K562 (cell line): ENCODE results near the gene SLC8A2. TPM values are rescaled to one million over a fixed set of nuclear protein-coding genes. Genes with fewer than 3 reads are reported as not detected.

Source experiments
- ATAC-seq: fragments of 200-7000 bp; cut with Tn5 transposase; 3 replicates; pipeline ENCODE4 v1.9.1; 2020; ENCODE audit warnings: moderate library complexity
- BruUV-seq: library from RNA; stranded (reverse); fragments of 400-500 nt; replicated peaks from 2 replicates; lab custom pipeline; 2021; lab: Mats Ljungman, UMichigan
- CTCF ChIA-PET: fragments of 300-600 bp; formaldehyde crosslinking; extraction: SDS; loops from one replicate; lab custom pipeline; 2021; ENCODE audit warnings: low intra/inter-chr PET ratio; lab: Yijun Ruan, JAX
- POLR2A ChIA-PET: fragments of 300-600, 350-650 bp; sonication (Branson Sonifier 250); formaldehyde crosslinking; extraction: SDS; loops from one replicate; lab custom pipeline; 2021; ENCODE audit warnings: antibody characterized with exemption, inconsistent platforms; lab: Yijun Ruan, JAX
- DNase-seq, 4 experiments: peaks; one replicate each; pipeline versions ENCODE4 v3.0.0 to v3.0.0-alpha.2; 2011 to 2018; ENCODE audit warnings: low spot score in 3 of 4, mixed read lengths in 3 of 4; ENCODE audit errors: extremely low read depth in 1 of 4
- FAIRE-seq: peaks from 2 replicates; lab custom pipeline; 2011; peaks lifted over from hg19 to GRCh38; lab: Jason Lieb, UNC
- H2AFZ ChIP-seq: 2 replicates; pipeline ENCODE4 v1.6.0; 2011; ENCODE audit warnings: low read depth, low read length, control low read depth, inconsistent platforms
- H3K27ac ChIP-seq: fragments of 200-600 bp; 3 replicates; pipeline ENCODE4 v1.8.0; 2011; ENCODE audit warnings: low read depth, mild to moderate bottlenecking, control low read depth, inconsistent platforms, low read length, moderate library complexity, mixed read lengths; ENCODE audit errors: extremely low read depth
- H3K27me3 ChIP-seq, 2 experiments: fragments of 300-600 bp in 1 of 2; 2 replicates in 1 of 2; 3 replicates in 1 of 2; pipeline versions ENCODE4 v1.6.0 to v1.8.0; 2011; ENCODE audit warnings: inconsistent platforms in 2 of 2, low read length in 2 of 2, mild to moderate bottlenecking in 1 of 2, mixed read lengths in 1 of 2, moderate library complexity in 1 of 2; ENCODE audit not compliant: control insufficient read depth in 2 of 2, insufficient read depth in 2 of 2
- H3K36me3 ChIP-seq: fragments of 300-600 bp; 3 replicates; pipeline ENCODE4 v1.8.0; 2011; ENCODE audit warnings: mild to moderate bottlenecking, low read length, inconsistent platforms; ENCODE audit not compliant: control insufficient read depth, insufficient read depth
- H3K4me1 ChIP-seq, 2 experiments: fragments of 200-600 bp in 1 of 2; replicated peaks in 1 of 2; 2 replicates in 1 of 2; 3 replicates in 1 of 2; pipeline versions ENCODE4 v1.5.1 to v1.8.0; 2011; ENCODE audit warnings: inconsistent platforms in 2 of 2, low read length in 2 of 2, mild to moderate bottlenecking in 1 of 2, mixed read lengths in 1 of 2, moderate library complexity in 1 of 2; ENCODE audit not compliant: control insufficient read depth in 2 of 2, insufficient read depth in 2 of 2
- H3K4me2 ChIP-seq: 2 replicates; pipeline ENCODE4 v1.6.1; 2011; ENCODE audit warnings: low read length, control low read depth, inconsistent platforms, mixed read lengths; ENCODE audit not compliant: insufficient read depth
- H3K4me3 ChIP-seq: fragments of 200-600 bp; sonication (generic), shearing (Covaris generic); 2 replicates; pipeline ENCODE4 v1.5.1; 2016; ENCODE audit warnings: control low read depth, inconsistent platforms
- H3K79me2 ChIP-seq: fragments of 200-600 bp; 3 replicates; pipeline ENCODE4 v1.8.0; 2011; ENCODE audit warnings: low read length, inconsistent platforms; ENCODE audit not compliant: control insufficient read depth, insufficient read depth
- H3K9ac ChIP-seq, 2 experiments: 2 replicates each; pipeline versions ENCODE4 v1.6.0 to v1.6.1; 2011; ENCODE audit warnings: low read depth in 2 of 2, low read length in 2 of 2, control low read depth in 1 of 2, inconsistent platforms in 1 of 2, mild to moderate bottlenecking in 1 of 2, mixed read lengths in 1 of 2; ENCODE audit not compliant: insufficient read depth in 1 of 2
- H3K9me1 ChIP-seq: one replicate; pipeline ENCODE4 v1.6.0; 2011; ENCODE audit warnings: inconsistent platforms, mild to moderate bottlenecking, low read length, moderate library complexity; ENCODE audit not compliant: control insufficient read depth, insufficient read depth
- H3K9me3 ChIP-seq: replicated peaks from 2 replicates; pipeline ENCODE4 v1.5.1; 2011; ENCODE audit warnings: low read depth, low read length, inconsistent platforms; ENCODE audit not compliant: control insufficient read depth, insufficient read depth
- H4K20me1 ChIP-seq: replicated peaks from 2 replicates; pipeline ENCODE4 v1.6.1; 2011; ENCODE audit warnings: low read length, inconsistent platforms, mixed read lengths; ENCODE audit not compliant: control insufficient read depth, insufficient read depth
- BCOR ChIP-seq: fragments of 450-650 bp; IDR thresholded peaks from 2 replicates; pipeline ENCODE4 v1.6.1; 2016
- CHD2 ChIP-seq: IDR thresholded peaks from 2 replicates; pipeline ENCODE4 v1.6.1; 2011; ENCODE audit warnings: low read depth, low read length
- ETV1 ChIP-seq: fragments of 450-650 bp; conservative IDR thresholded peaks from 2 replicates; pipeline ENCODE4 v1.6.1; 2016; ENCODE audit warnings: missing genetic modification characterization, control low read depth, low read depth, missing compliant biosample characterization
- FOS ChIP-seq: IDR thresholded peaks from 3 replicates; pipeline ENCODE4 v1.6.1; 2011; ENCODE audit not compliant: insufficient read length; ENCODE audit errors: extremely low read depth
- HIVEP1 ChIP-seq: fragments of 250-450 bp; sonication (Bioruptor Pico); IDR thresholded peaks from 2 replicates; pipeline ENCODE4 v1.4.0; 2020; ENCODE audit warnings: mild to moderate bottlenecking
- HNRNPUL1 ChIP-seq: fragments of 200-400 bp; formaldehyde crosslinking; IDR thresholded peaks from 2 replicates; pipeline ENCODE4 v1.6.1; 2017; ENCODE audit warnings: low read length
- KHSRP ChIP-seq: fragments of 450-650 bp; IDR thresholded peaks from 2 replicates; pipeline ENCODE4 v1.6.1; 2017
- NBN ChIP-seq: fragments of 450-650 bp; IDR thresholded peaks from 2 replicates; pipeline ENCODE4 v1.6.1; 2016; ENCODE audit warnings: low read depth, mild to moderate bottlenecking
- NR2C1 ChIP-seq, 2 experiments: fragments of 450-650 bp; IDR thresholded peaks; 2 replicates each; pipeline ENCODE4 v1.6.1; 2017; ENCODE audit warnings: mild to moderate bottlenecking in 2 of 2, antibody characterized with exemption in 1 of 2, inconsistent platforms in 1 of 2, missing compliant biosample characterization in 1 of 2, missing genetic modification characterization in 1 of 2
- RCOR1 ChIP-seq, 2 experiments: IDR thresholded peaks; 2 replicates each; pipeline ENCODE4 v1.6.1; 2012; ENCODE audit warnings: low read depth in 2 of 2, low read length in 2 of 2, borderline replicate concordance in 1 of 2, improper control_type of control experiment in 1 of 2
- SMARCC2 ChIP-seq: fragments of 450-650 bp; IDR thresholded peaks from 2 replicates; pipeline ENCODE4 v1.6.1; 2017; ENCODE audit warnings: antibody characterized with exemption, moderate library complexity, mild to moderate bottlenecking, low read depth
- SRSF1 ChIP-seq: fragments of 200-400 bp; formaldehyde crosslinking; IDR thresholded peaks from 2 replicates; pipeline ENCODE4 v1.6.1; 2017; ENCODE audit warnings: mild to moderate bottlenecking, low read depth, low read length, moderate library complexity
- U2AF1 ChIP-seq: fragments of 200-400 bp; formaldehyde crosslinking; optimal IDR thresholded peaks from 2 replicates; pipeline ENCODE3; 2017; ENCODE audit warnings: mild to moderate bottlenecking, low read depth, low read length, moderate library complexity
- WHSC1 ChIP-seq: IDR thresholded peaks from one replicate; pipeline ENCODE4 v1.6.1; 2012; ENCODE audit warnings: low read length, control low read depth, inconsistent platforms
- ZBTB49 ChIP-seq: sonication (generic); formaldehyde crosslinking; IDR thresholded peaks from 2 replicates; pipeline ENCODE4 v1.8.0; 2022; ENCODE audit warnings: missing genetic modification reagents, mild to moderate bottlenecking, borderline replicate concordance
- ZNF134 ChIP-seq: fragments of 250-450 bp; sonication (Bioruptor Pico); conservative IDR thresholded peaks from 2 replicates; pipeline ENCODE4 v1.4.0; 2020
- ZNF224 ChIP-seq: sonication (generic); formaldehyde crosslinking; IDR thresholded peaks from 2 replicates; pipeline ENCODE4 v1.8.0; 2022; ENCODE audit warnings: mild to moderate bottlenecking, missing genetic modification reagents
- ZNF253 ChIP-seq: fragments of 250-450 bp; sonication (Bioruptor Pico); conservative IDR thresholded peaks from 2 replicates; pipeline ENCODE4 v1.6.1; 2021; ENCODE audit warnings: mild to moderate bottlenecking
- ZNF507 ChIP-seq: conservative IDR thresholded peaks from 2 replicates; pipeline ENCODE4 v1.6.1; 2017; ENCODE audit warnings: missing genetic modification characterization, missing compliant biosample characterization
- ZNF707 ChIP-seq: fragments of 250-450 bp; sonication (Bioruptor Pico); conservative IDR thresholded peaks from 2 replicates; pipeline ENCODE4 v1.8.0; 2022; ENCODE audit warnings: inconsistent platforms, mild to moderate bottlenecking, moderate library complexity
- ZNF830 ChIP-seq: fragments of 250-450 bp; sonication (Bioruptor Pico); IDR thresholded peaks from 2 replicates; pipeline ENCODE4 v1.5.0; 2021; ENCODE audit warnings: mild to moderate bottlenecking
- WGBS: fragments of 100-300 bp; shearing (Covaris generic); methylation state at CpG from one replicate; pipeline ENCODE4 v1.1.6; 2016; ENCODE audit warnings: low coverage, mixed read lengths; ENCODE audit not compliant: insufficient coverage; ENCODE audit errors: missing lambda C conversion rate; 5-methylcytosine and 5-hydroxymethylcytosine counted together
- in situ Hi-C: fragments of 300-500 bp; cut with MboI; formaldehyde crosslinking; loops from 4 replicates; pipeline ENCODE4 v1.15.0; 2018; ENCODE audit warnings: inconsistent platforms, mixed read lengths
- intact Hi-C: fragments of 100-400 bp; cut with micrococcal nuclease; formaldehyde crosslinking; loops from 2 replicates; pipeline ENCODE4 v1.14.2; 2022
- polyA plus RNA-seq, 8 experiments: library from polyadenylated mRNA; depleted of rRNA in 4 of 8; stranded (reverse) in 5 of 8; unstranded in 3 of 8; fragments of >200 nt; fragmentation: Nextera tagmentation in 2 of 8; fragmentation: Illumina TruSeq in 1 of 8; extraction: Ambion mirVana in 2 of 8; extraction: Trizol in 1 of 8; gene quantifications; 2 replicates each; pipeline versions ENCODE4 v1.2.1 to v1.2.3, GENCODE V29; 2011 to 2014; ENCODE audit warnings: inconsistent platforms in 1 of 8, missing spikeins in 1 of 8
- total RNA-seq, 7 experiments: library from RNA; depleted of rRNA in 6 of 7; stranded (reverse); fragments of >200 nt in 6 of 7; fragmentation: Illumina TruSeq in 2 of 7; extraction: Trizol in 2 of 7; gene quantifications; 2 replicates each; pipeline versions ENCODE4 v1.2.1 to v1.2.3, GENCODE V29; 2011 to 2021; ENCODE audit warnings: low replicate concordance in 1 of 7

Gene SLC8A2
- total and polyA plus RNA-seq, 9 of the 15 experiments (the other 6 are each of a cell fraction or from before 2014, with no cell fraction given), result 0.07 to 0.66 (median 0.24) TPM; not detected in 3

DNA sequence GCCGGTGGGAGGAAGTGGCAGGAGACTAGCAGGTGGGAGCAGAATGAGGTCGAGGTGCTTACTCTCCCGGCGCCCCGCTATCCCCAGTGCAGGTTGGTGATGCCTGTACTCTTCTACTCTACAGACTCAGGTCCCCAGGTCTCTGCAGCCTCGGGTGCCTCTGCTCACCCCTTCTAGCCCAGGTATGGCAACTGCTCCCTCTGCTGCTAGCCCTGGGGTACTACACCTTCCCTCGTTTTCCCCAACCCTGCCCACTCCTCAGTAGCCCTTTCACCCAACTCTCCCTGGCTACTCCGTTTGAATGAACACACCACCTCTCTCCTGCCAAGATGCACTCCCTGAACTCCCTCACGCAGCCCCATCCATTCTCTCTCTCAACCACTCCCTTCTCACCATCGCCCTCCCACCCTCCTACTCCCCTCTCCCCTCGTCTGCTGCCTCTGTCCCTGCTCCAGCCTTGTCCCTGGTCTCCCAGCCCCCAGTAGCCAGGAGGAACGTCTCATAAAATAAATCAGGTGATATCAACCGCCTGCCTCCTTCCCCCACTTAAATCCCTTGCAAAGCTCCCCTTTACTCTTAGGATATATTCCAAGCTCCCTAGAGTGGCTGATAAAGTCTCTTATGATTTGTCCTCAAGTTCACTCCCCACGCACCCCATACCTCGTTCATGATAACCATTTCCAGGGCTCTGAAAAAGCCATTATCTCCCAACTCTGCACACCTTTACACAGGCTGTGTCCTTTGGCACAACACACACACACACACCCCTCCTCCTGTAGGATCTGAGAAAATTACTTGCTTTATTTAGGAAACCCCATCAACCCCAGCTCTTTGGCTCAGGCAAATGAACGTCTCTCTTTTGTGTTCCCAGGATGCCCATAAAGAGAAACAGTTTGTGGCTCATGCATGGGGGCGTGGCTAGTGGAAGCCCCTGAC lies 44.2 kb downstream of the SLC8A2 start:
- Histone ChIP-seq H3K27me3 (peaks cover 15 to 22% of the 10 kb centered on the region in 2 experiments; a peak in 4 of 5 replicates), H3K9ac (peak overlapping the region in 1 of 2 experiments; percentile 76; a peak in 1 of 4 replicates), H3K4me3 (peak overlapping the region; percentile 1; the same call in 1 of the 2 replicates), H3K9me1 (no peaks in the 10 kb centered on the region), H3K4me1 (peaks cover 11 to 42% of the 10 kb centered on the region in 2 experiments; a peak in 3 of 5 replicates), H3K27ac (peak overlapping the region; percentile 20; the same call in 2 of the 3 replicates), H3K79me2 (no peaks in the 10 kb centered on the region), H3K4me2 (peak overlapping the region; percentile 67), H3K36me3 (no peaks in the 10 kb centered on the region), H4K20me1 (peaks cover 7% of the 10 kb centered on the region; the same call in 1 of the 2 replicates), H2AFZ (peak overlapping the region; percentile 9), H3K9me3 (no peaks in the 10 kb centered on the region; the same call in 1 of the 2 replicates)
- intact Hi-C loops, result loop anchor here (1.0 to 5.0 kb wide), 2 partner anchors 131 to 145 kb away; no protein-coding TSS in a partner anchor
- 3% methylated on average over 16 of the region's 17 CpGs for WGBS
- no TSS peak for BruUV-seq
- POLR2A ChIA-PET, result interaction anchor here (0.5 to 1.7 kb wide), 8 partner anchors 10 to 445 kb away, joined by 3 to 5 read pairs (median 4); partner anchors contain the start of gene DHX34
- ATAC-seq, result peak; percentile 86
- in situ Hi-C loops, result no loop called here
- peak; percentile 77 to 82 (median 80) for DNase-seq
- peak; percentile 72 for FAIRE-seq
- CTCF ChIA-PET, result interaction anchor here (0.6 to 1.1 kb wide), 4 partner anchors 131 to 295 kb away, joined by 3 to 4 read pairs (median 4); no protein-coding TSS in a partner anchor
- TF ChIP-seq NBN (no peak), NR2C1 (IDR thresholded peaks at IDR 0.05) (no peak), NR2C1 (tag; IDR thresholded peaks at IDR 0.05) (no peak), FOS (no peak), U2AF1 (no peak), ZNF134 (no peak), HIVEP1 (CRISPR knock-in tag) (no peak), KHSRP (no peak), ZNF224 (CRISPR knock-in tag) (no peak), ZNF830 (CRISPR knock-in tag) (no peak), ZNF253 (CRISPR knock-in tag) (no peak), ETV1 (tag) (no peak), SRSF1 (no peak), ZNF707 (CRISPR knock-in tag) (no peak), ZBTB49 (CRISPR knock-in tag) (no peak), HNRNPUL1 (no peak), WHSC1 (no peak), BCOR (no peak), ZNF507 (tag) (no peak), RCOR1 (IDR thresholded peaks at IDR 0.05; ENCODE audit: borderline replicate concordance in 1 of 2, low read depth in 2 of 2, low read length in 2 of 2) (no peak), CHD2 (no peak), SMARCC2 (no peak)
